Ovary (tissue), 3 donors: ENCODE measurements around the gene LARP7.
A peak's percentile ranks its signal among the peaks of the same experiment; 100 is the strongest.

ENCODE experiments used
- POLR2A ChIP-seq: fragments of 450-650 bp; IDR thresholded peaks from one replicate; pipeline ENCODE4 v1.6.1; 2017; ENCODE audit warnings: antibody characterized with exemption, mild to moderate bottlenecking, moderate library complexity
- TF ChIP-seq, protein P1 (sequence below), 3 donors: fragments of 450-650 bp in 2 of 3; fragments of 200-600 bp in 1 of 3; IDR thresholded peaks; one replicate each; pipeline versions ENCODE4 v1.5.1 to v1.8.0; 2016 to 2022; ENCODE audit warnings: antibody characterized with exemption in 3 of 3, mild to moderate bottlenecking in 1 of 3
- donor health status: DM: no; HTN: no; CAD: no.

DNA sequence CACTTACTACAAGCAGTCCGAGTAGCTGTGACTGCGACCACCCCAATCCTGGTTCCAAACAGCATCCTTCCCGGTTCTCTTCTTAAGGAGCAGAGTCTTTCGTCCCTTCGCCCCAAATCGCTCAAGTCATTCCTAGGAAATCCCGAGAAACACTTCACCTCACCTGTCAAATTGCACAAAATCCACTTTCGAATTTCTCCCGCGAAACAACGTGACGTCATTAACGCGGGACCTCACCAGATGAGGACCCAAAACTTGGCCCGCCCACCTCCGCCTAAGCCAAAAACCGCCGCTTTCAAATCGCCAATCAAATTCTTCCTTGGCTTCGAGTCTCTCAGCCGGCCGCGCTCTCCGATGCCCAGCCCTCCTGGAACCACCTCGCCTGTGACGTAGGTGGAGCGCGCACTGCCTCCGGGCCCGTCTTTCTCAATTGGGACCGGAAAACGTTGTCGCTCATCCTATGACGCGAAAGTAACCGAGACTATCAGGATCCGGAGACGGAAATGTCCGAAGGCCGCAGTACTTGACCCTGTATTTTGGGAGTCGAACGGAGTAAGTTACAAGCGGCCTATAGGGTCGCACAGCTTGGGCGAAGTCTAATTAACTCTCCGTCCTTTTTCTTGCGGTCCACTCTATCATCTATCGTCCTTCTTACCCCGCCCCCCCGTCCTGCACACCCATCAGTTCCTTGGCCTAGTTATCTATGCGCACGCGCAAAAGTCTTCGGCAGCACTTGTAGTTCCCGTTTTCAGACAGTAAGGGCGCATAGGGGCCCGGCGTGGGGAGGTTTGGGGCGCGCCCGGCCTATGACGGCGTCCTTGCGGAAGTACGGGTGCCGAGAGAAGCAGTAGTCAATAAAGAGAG lies at the start of gene LARP7, which contains the start of gene ZGRF1:
- TF ChIP-seq, protein P1, sequence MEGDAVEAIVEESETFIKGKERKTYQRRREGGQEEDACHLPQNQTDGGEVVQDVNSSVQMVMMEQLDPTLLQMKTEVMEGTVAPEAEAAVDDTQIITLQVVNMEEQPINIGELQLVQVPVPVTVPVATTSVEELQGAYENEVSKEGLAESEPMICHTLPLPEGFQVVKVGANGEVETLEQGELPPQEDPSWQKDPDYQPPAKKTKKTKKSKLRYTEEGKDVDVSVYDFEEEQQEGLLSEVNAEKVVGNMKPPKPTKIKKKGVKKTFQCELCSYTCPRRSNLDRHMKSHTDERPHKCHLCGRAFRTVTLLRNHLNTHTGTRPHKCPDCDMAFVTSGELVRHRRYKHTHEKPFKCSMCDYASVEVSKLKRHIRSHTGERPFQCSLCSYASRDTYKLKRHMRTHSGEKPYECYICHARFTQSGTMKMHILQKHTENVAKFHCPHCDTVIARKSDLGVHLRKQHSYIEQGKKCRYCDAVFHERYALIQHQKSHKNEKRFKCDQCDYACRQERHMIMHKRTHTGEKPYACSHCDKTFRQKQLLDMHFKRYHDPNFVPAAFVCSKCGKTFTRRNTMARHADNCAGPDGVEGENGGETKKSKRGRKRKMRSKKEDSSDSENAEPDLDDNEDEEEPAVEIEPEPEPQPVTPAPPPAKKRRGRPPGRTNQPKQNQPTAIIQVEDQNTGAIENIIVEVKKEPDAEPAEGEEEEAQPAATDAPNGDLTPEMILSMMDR (IDR thresholded peaks at IDR 0.05), result peak; percentile 85 to 99 (median 98)
- peak; percentile 34 for TF ChIP-seq POLR2A
